HepG2 (cell line): ENCODE data around the gene CYP26A1. TPM values are rescaled to one million over a fixed set of nuclear protein-coding genes. Genes with fewer than 3 reads are reported as not detected.

Experiments
- ATAC-seq: fragments of 200-7000 bp; cut with Tn5 transposase; 3 replicates; pipeline ENCODE4 v1.9.1; 2020; ENCODE audit warnings: mild to moderate bottlenecking, moderate library complexity
- BruUV-seq: library from RNA; stranded (reverse); fragments of 400-500 nt; replicated peaks from 2 replicates; lab custom pipeline; 2021; lab: Mats Ljungman, UMichigan
- CTCF ChIA-PET: fragments of 300-600 bp; formaldehyde crosslinking; extraction: SDS; loops from one replicate; lab custom pipeline; 2021; ENCODE audit warnings: low total read pairs, inconsistent platforms, low intra/inter-chr PET ratio; lab: Yijun Ruan, JAX
- POLR2A ChIA-PET: fragments of 350-600 bp; sonication (Branson Sonifier 250); formaldehyde crosslinking; loops from one replicate; lab custom pipeline; 2020; ENCODE audit warnings: antibody characterized with exemption, inconsistent platforms; lab: Yijun Ruan, JAX
- DNase-seq: peaks from one replicate; pipeline ENCODE4 v3.0.0-alpha.2; 2015; ENCODE audit warnings: low spot score
- FAIRE-seq: peaks from 3 replicates; lab custom pipeline; 2011; peaks lifted over from hg19 to GRCh38; lab: Jason Lieb, UNC
- H2AFZ ChIP-seq: one replicate; pipeline ENCODE4 v1.6.1; 2011; ENCODE audit warnings: low read length, inconsistent platforms
- H3K27ac ChIP-seq: fragments of 300-600 bp; 3 replicates; pipeline ENCODE4 v1.8.0; 2011; ENCODE audit warnings: mixed run types, mild to moderate bottlenecking, mixed read lengths, low read length, inconsistent platforms; ENCODE audit not compliant: insufficient read depth; ENCODE audit errors: extremely low read length
- H3K27me3 ChIP-seq, 2 experiments: fragments of 200-600 bp in 1 of 2; 2 replicates in 1 of 2; 3 replicates in 1 of 2; pipeline versions ENCODE4 v1.6.0 to v1.8.0; 2011; ENCODE audit warnings: low read length in 2 of 2, mild to moderate bottlenecking in 2 of 2, moderate library complexity in 2 of 2, inconsistent platforms in 1 of 2; ENCODE audit not compliant: insufficient read depth in 2 of 2, control insufficient read depth in 1 of 2
- H3K36me3 ChIP-seq, 2 experiments: fragments of 200-600 bp in 1 of 2; replicated peaks in 1 of 2; 2 replicates in 1 of 2; 3 replicates in 1 of 2; pipeline versions ENCODE4 v1.5.1 to v1.8.0; 2011; ENCODE audit warnings: low read length in 2 of 2, inconsistent platforms in 1 of 2; ENCODE audit not compliant: insufficient read depth in 2 of 2, control insufficient read depth in 1 of 2
- H3K4me1 ChIP-seq: 2 replicates; pipeline ENCODE4 v1.5.1; 2012; ENCODE audit warnings: low read length, inconsistent platforms; ENCODE audit not compliant: insufficient read depth
- H3K4me2 ChIP-seq: 2 replicates; pipeline ENCODE4 v1.6.0; 2011; ENCODE audit warnings: low read depth, low read length, inconsistent platforms
- H3K4me3 ChIP-seq, 3 experiments: fragments of 200-600 bp in 1 of 3; sonication (generic), shearing (Covaris generic) in 1 of 3; replicated peaks in 1 of 3; 2 replicates each; pipeline ENCODE4 v1.5.1; 2011 to 2016; ENCODE audit warnings: low read length in 3 of 3, inconsistent platforms in 2 of 3, low read depth in 2 of 3, mild to moderate bottlenecking in 2 of 3, control low read depth in 1 of 3, mixed read lengths in 1 of 3; ENCODE audit not compliant: insufficient read depth in 1 of 3
- H3K79me2 ChIP-seq: one replicate; pipeline ENCODE4 v1.6.1; 2011; ENCODE audit warnings: low read length, inconsistent platforms; ENCODE audit not compliant: insufficient read depth
- H3K9ac ChIP-seq: 2 replicates; pipeline ENCODE4 v1.6.0; 2011; ENCODE audit warnings: mild to moderate bottlenecking, low read depth, low read length, inconsistent platforms; ENCODE audit not compliant: insufficient read depth
- H3K9me3 ChIP-seq: 2 replicates; pipeline ENCODE4 v1.5.1; 2012; ENCODE audit warnings: mild to moderate bottlenecking, low read length
- H4K20me1 ChIP-seq: 2 replicates; pipeline ENCODE4 v1.6.0; 2011; ENCODE audit warnings: inconsistent platforms, mild to moderate bottlenecking, low read length, moderate library complexity; ENCODE audit not compliant: insufficient read depth
- BCLAF1 ChIP-seq: fragments of 450-650 bp; IDR thresholded peaks from 2 replicates; pipeline ENCODE4 v1.6.1; 2017; ENCODE audit warnings: mild to moderate bottlenecking
- FOXK2 ChIP-seq: fragments of 450-650 bp; IDR thresholded peaks from 2 replicates; pipeline ENCODE4 v1.6.1; 2016
- NFYC ChIP-seq: IDR thresholded peaks from 2 replicates; pipeline ENCODE4 v1.6.1; 2016; ENCODE audit warnings: missing genetic modification reagents, missing compliant biosample characterization
- SALL1 ChIP-seq: sonication (generic); formaldehyde crosslinking; IDR thresholded peaks from 2 replicates; pipeline ENCODE4 v1.8.0; 2022; ENCODE audit warnings: mild to moderate bottlenecking, missing genetic modification reagents
- SATB2 ChIP-seq: sonication (generic); formaldehyde crosslinking; IDR thresholded peaks from 2 replicates; pipeline ENCODE4 v1.5.0; 2020; ENCODE audit warnings: missing genetic modification reagents
- SMC3 ChIP-seq: IDR thresholded peaks from 2 replicates; pipeline ENCODE4 v1.6.1; 2011; ENCODE audit warnings: low read length, improper control_type of control experiment
- SOX5 ChIP-seq: IDR thresholded peaks from 2 replicates; pipeline ENCODE4 v1.6.1; 2016; ENCODE audit warnings: borderline replicate concordance
- SP5 ChIP-seq: IDR thresholded peaks from 2 replicates; pipeline ENCODE4 v1.6.1; 2016; ENCODE audit warnings: low read depth, borderline replicate concordance
- U2AF2 ChIP-seq: fragments of 200-400 bp; formaldehyde crosslinking; IDR thresholded peaks from 2 replicates; pipeline ENCODE4 v1.6.1; 2017; ENCODE audit warnings: low read depth, mild to moderate bottlenecking, low read length
- ZHX2 ChIP-seq, 2 experiments: sonication (generic) in 1 of 2; formaldehyde crosslinking in 1 of 2; IDR thresholded peaks; 2 replicates each; pipeline versions ENCODE4 v1.6.1 to v1.9.0; 2014 to 2022; ENCODE audit warnings: antibody characterized with exemption in 1 of 2, borderline replicate concordance in 1 of 2, inconsistent platforms in 1 of 2, low read depth in 1 of 2, missing genetic modification reagents in 1 of 2
- ZNF136 ChIP-seq: sonication (generic); formaldehyde crosslinking; IDR thresholded peaks from 2 replicates; pipeline ENCODE4 v1.8.1; 2022; ENCODE audit warnings: low read depth, mild to moderate bottlenecking, moderate library complexity, missing genetic modification reagents
- ZNF335 ChIP-seq: sonication (generic); formaldehyde crosslinking; IDR thresholded peaks from 2 replicates; pipeline ENCODE4 v1.4.0; 2020; ENCODE audit warnings: missing genetic modification reagents
- ZNF788 ChIP-seq: sonication (generic); formaldehyde crosslinking; IDR thresholded peaks from 2 replicates; pipeline ENCODE4 v1.5.0; 2020; ENCODE audit warnings: mild to moderate bottlenecking, missing genetic modification reagents, borderline replicate concordance
- ZSCAN29 ChIP-seq: sonication (generic); formaldehyde crosslinking; conservative IDR thresholded peaks from 2 replicates; pipeline ENCODE4 v1.4.0; 2020; ENCODE audit warnings: mild to moderate bottlenecking, missing genetic modification reagents
- WGBS: methylation state at CpG from one replicate; pipeline ENCODE4 v1.1.6; 2017; ENCODE audit warnings: low lambda C conversion rate; 5-methylcytosine and 5-hydroxymethylcytosine counted together
- in situ Hi-C: cut with HindIII; loops from 2 replicates; pipeline ENCODE4 v1.10.0; 2017; ENCODE audit warnings: low pct_unique_long_range_greater_than_20kb; ENCODE audit not compliant: extremely low pct_ligation_motif_present
- intact Hi-C: fragments of 100-400 bp; cut with micrococcal nuclease; formaldehyde crosslinking; loops from one replicate; pipeline ENCODE4 v1.10.0; 2022; ENCODE audit not compliant: unreplicated experiment
- polyA plus RNA-seq, 8 experiments: library from polyadenylated mRNA; depleted of rRNA in 3 of 8; stranded (reverse) in 7 of 8; unstranded in 1 of 8; fragments of >200 nt; fragmentation: Illumina TruSeq in 4 of 8; extraction: Trizol in 4 of 8; gene quantifications; 2 replicates each; pipeline versions ENCODE4 v1.2.1 to v1.2.3, GENCODE V29; 2011 to 2016; ENCODE audit warnings: low read depth in 4 of 8, missing spikeins in 1 of 8, mixed read lengths in 1 of 8; ENCODE audit not compliant: insufficient read depth in 1 of 8
- total RNA-seq, 5 experiments: library from RNA; depleted of rRNA; stranded (reverse); fragments of >200 nt; fragmentation: Illumina TruSeq; extraction: Trizol; gene quantifications; 2 replicates each; pipeline ENCODE4 v1.2.3, GENCODE V29; 2016; ENCODE audit warnings: low read depth in 1 of 5

Gene CYP26A1
- total and polyA plus RNA-seq, 2 of the 13 experiments (the other 11 are each of a cell fraction or from before 2014, with no cell fraction given) = 0.15 TPM; not detected in 1

- no peak for TF ChIP-seq BCLAF1
- TF ChIP-seq FOXK2 = no peak
- TF ChIP-seq SOX5 (CRISPR knock-in tag) = no peak
- TF ChIP-seq ZNF788 = no peak
Observed at GRCh38 chr10:93086289-93086688, 12.6 kb downstream of the CYP26A1 start (continued).

- Histone ChIP-seq H3K9me3 (no peaks in the 10 kb centered on the region), H3K4me2 (no peak overlapping the region), H3K79me2 (no peaks in the 10 kb centered on the region), H3K9ac (no peak overlapping the region), H3K27ac (no peak overlapping the region), H3K27me3 (no peaks in the 10 kb centered on the region), H4K20me1 (no peaks in the 10 kb centered on the region), H2AFZ (no peak overlapping the region), H3K4me3 (no peak overlapping the region), H3K4me1 (peaks cover 8% of the 10 kb centered on the region; the same call in 1 of the 2 replicates), H3K36me3 (no peaks in the 10 kb centered on the region)
- BruUV-seq = no TSS peak
- ChIA-PET CTCF (no interaction called here), POLR2A (no interaction called here)
- DNase-seq = no peak
- FAIRE-seq = no peak
- in situ Hi-C loops = no loop called here
- no peak for ATAC-seq
- intact Hi-C loops = no loop called here
- WGBS = 56% methylated on average over 3 of the region's 3 CpGs
- TF ChIP-seq ZNF335 (CRISPR knock-in tag) (no peak), U2AF2 (no peak), SATB2 (CRISPR knock-in tag) (no peak), ZNF136 (no peak), SMC3 (no peak), SALL1 (CRISPR knock-in tag) (no peak), ZHX2 (IDR thresholded peaks at IDR 0.05; ENCODE audit: low read depth) (no peak), ZHX2 (CRISPR knock-in tag; IDR thresholded peaks at IDR 0.05; ENCODE audit: borderline replicate concordance) (no peak), ZSCAN29 (CRISPR knock-in tag) (no peak), SP5 (CRISPR knock-in tag) (no peak), NFYC (CRISPR knock-in tag) (no peak)
Observed at GRCh38 chr10:93087846-93088245, 14.2 kb downstream of the CYP26A1 start.
